HG03060 (cell line): ENCODE results near the gene GRB10.

ENCODE experiments used
- ATAC-seq: cut with Tn5 transposase; IDR thresholded peaks from one replicate; pipeline ENCODE4 v1.9.1; 2021; ENCODE audit warnings: low read depth, moderate number of reproducible peaks; ENCODE audit not compliant: unreplicated experiment

GRB10 gene

DNA sequence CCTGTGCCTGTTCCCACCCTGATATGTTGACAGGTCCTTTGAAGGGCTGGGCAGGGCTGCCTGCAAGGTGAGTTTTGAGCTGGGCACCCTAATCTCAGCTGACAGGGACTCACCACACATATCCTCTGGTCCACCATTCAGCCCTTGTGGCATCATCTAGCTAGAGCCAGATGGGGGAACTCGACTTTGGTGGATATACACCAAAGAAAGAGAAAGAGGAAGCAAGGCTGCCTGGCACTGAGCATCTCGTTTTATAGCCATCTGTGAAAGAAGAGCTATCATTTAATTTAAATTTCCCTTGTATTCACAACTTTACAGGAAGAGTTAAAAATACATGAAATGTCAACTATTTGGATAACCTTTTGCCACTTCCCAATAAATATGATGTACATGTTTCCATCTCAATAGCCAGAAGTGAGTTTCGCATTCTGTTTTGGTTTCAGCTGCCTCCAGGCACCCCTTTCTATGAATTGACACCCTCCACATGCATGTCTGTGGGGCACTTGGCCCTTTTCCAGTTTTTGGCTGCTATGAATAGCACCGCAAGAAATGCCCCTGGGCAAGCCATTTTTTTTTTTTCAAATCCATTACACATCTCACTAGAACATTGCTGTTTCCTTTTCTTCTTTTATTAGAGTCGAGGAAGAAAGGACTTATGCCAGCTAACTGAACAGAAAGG lies 22.9 kb upstream of the GRB10 start:
- ATAC-seq: no peak

DNA sequence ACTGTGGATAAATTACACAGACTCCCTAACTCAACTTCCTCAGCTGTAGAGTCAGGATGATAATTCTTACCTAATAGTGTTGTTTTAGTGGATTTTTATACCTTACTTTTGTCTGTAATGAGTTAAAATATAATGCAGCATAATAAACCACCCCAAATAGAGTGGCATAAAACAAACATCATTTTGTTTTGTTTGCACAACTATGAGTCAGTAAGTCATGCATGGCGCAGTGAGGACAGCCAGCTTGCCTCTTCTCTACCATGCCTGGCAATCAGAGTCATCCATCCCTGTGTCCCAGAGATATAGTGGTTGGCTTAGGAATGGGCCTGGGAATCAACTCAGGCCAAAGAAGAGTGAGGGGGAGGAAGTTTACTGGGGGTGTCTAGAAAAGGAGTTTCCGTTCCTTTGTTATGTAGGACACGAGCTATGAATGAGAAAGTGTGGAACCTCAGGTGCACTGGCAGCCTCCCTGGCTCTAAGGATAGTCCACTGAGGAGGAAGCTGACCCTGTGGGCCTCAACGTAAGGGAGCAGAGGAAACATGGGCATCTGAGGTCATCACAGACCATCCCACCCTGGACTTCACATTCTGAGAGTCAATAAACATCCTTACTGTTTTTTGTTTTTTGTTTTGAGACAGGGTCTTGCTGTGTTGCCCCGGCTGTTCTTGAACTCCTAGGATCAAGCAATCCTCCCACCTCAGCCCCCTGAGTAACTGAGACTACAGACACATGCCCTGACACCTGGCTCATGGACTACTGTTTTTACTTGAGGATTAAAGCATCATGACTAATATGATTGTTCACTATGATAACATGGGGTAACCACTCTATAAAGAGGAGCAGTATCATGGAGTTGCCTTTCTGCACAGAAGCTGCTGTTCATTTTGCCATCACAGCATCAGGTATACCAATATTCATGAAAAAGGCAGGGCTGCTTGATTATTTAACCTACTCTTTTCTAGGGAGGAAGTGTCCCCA lies 21.0 kb upstream of the GRB10 start:
- ATAC-seq: no peak

DNA sequence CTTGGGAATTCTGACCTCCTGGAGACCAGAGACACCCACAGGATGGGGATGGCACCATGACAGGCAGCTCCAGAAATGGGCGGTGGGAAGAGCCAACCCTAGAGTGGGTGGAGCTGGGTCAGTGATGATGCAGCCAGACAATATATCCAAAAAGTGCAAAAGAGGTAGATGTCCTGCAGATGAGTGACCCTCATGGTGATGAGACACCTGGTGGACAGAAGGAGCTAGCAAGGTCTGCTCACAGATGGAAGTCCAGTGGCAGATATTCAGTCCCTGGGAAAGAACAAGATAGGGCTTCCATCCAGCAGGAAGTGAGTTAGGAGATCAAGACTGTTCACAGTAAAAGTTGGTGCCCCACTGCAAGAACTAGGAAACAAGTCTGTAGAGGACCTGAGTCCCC lies 19.2 kb upstream of the GRB10 start:
- ATAC-seq: no peak

DNA sequence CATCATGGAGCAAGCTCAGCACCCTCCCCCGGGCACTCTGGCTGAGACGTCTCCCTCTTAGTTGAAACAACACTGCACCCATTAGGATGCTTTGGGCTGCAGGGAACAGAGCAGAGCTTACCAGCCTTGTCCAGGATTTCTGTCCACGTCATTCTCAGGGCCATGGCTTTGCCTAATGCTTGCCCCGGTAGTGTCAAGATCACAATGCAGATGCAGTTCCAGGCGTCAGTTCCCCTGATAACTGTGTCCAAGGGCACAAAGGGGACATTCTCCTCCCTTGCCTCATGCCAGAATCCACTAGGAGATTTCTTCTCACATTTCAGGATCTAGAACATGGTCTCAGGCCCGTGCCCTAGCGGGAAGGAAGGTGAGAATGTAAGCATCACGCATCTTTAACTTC lies 17.2 kb upstream of the GRB10 start:
- no peak for ATAC-seq

DNA sequence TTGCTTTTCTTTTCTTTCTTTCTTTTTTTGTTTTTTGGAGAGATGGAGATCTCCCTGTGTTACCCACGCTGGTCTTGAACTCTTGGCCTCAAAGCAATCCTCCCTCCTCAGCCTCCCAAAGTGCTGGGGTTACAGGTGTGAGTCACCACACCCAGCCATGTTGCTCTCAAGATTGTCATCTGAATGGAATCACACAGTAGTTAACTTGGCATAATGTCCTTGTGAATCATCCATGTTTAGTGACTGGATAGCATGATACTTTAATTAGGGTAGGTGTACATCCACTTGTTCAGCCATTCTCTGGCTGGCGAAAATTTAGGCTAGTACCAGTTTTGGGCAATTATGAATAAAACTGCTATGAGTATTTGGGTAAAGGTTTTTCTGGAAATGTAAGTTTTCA lies 15.4 kb upstream of the GRB10 start:
- ATAC-seq: no peak

DNA sequence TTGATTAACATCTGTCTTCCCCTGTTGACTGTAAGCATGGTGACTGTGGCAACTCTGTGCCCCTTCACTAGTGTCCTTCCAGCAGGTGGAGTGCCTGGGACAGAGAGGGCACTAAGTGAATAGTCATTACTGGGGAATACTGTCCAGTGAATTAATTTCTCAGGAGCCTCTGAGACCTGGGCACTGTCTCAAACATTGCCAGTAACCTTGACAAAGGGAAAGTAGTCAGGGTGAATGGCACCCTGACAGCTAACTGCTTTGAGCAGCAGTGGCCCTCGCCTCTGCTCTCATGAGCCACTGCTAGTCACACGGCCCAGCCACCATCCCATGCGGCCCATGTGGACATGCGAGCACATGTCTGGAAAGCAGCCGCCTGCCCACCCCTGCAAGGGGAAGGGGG lies 13.1 kb upstream of the GRB10 start:
- no peak for ATAC-seq

DNA sequence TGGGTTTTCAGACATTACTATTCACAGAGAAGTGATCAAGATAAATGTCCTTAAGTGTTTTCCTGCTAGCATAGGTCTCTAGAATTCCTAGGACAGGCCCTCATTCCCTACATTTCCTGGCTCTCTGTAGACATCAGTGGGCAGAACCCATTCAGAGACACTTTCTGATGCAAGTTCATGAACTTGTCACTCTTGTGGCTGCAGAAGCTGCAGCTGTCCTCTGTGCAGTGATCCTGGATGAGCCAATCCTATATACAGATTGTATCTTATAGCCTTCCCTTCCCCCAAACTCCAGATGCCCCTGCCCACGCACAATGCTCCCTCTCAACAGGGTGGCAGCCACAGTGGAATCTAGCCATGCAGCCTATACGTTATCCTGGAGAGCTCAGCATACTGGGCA lies 12.6 kb upstream of the GRB10 start:
- ATAC-seq: no peak

DNA sequence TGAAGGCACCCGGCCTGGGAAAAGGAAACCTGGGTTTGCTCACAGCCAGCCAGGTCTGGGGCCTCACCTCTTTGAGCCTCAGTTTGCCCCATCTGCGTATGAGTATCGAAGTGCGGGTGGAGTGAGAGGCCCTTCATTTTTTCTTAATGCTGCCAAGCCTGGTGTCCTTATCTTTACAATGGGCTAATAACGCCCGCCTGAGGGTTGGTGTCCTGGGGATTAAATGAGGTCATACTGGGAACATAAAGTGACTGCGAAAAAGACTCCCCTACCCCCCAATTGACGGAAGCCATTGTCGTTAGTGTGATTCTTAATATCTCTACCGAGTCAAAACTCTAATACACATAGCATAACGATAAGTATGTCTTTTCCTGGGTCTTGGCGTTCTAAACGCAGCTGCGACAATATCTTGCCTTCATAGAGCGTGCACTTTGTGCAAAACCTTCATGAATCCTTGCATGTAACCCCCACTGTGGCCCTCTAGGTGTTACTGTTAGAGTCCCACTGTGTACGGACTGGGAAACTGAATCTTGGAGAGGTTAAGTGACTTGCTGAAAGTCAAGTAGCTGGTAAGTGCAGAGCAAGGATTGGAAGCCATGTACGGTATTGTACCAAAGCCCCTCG lies 11.4 kb upstream of the GRB10 start:
- no peak for ATAC-seq

DNA sequence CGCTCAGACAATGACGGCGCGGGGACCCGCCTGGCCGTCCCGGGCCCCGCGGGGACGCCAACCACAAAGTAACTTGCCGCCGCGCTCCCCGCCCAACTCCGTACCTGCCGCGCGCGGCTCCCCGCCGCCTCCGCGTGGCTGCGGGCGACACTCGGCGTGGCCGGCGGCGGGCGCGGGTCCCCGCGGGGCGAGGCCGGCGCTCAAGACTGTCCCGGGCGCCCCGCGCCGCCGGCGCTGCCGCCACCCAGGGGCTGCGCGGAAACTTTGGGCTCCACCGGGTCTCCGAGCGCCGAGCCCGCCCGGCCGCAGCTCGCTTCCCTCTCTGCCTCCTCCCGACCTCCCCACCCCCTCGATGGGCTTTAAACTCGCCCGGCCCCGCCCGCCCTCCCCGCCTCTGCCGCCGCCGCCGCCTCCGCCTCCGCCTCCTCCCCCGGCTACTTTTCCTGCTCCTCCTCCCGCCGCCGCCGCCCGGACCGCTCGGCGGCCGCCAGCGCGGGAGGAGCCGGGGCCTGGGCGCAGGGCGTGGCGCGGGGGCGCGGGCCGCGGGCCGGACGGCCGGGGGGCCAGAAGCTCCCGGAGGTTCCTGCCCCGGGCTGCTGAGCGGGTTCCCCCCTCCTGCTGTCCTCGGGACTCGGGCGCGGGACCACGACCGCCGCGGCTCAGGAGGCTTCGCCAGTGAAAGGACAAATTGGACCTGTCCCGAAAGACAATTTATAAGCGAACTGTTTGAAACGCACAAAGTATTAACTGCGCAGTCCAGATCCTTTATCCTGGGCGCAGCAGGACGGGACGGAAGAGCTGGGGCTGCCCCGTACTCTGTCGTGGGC lies 10.6 kb upstream of the GRB10 start:
- ATAC-seq: no peak

DNA sequence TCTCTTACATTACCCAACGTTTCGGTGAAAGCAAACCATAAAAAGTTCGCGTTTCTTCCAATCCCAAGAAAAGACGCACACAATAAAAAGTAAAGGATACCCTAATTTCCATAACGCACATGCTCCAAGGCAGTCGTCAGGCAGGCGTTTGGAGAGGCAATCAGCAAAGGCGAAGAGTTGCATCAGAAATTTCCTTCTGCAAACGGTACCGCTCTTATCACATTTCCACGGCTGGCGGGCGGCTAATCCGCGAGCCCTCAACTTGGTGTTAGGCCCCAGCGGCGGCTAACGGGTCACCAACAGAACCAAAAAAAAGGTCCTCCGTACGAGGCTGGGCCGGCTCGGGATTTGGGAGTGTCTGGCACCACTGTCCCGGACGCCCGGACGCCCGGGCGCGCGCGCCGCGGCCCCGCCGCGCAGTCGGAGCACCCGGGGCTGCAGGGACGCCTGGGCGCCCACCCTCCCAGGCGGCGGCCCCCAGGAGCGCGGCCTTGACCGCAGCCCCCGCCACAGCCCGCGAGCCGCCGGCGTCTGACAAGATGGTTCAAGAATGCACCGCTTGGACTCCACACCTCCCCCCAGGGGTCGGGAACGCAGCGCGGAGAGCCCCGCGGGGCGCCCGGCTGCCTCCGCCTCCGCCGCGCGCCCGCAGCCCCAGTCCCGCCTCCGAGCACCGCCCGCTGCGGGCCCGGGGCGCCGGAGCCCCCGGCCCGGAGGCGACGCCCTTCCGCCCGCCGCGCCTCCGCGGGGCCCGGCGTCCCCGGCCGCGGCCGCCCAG lies 9.8 kb upstream of the GRB10 start:
- no peak for ATAC-seq

DNA sequence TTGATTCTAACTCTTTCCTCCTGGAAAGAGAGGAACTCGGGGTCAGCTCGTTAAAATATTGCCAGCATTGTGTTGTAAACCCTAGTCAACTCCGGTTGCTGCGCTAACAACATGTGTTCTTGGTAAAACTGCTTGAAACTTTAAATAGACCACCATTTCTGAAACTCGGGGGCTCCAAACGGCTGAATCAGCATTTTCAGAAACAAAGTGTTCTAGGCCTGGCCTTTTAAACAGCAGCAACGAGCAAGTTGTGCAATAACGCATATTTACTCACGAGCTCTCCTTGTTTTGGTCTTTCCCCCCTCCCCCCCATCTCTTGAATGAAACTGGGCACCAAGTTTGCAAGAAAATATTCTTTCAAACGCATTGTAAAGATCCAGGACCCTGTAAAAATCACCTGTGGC lies 9.2 kb upstream of the GRB10 start:
- no peak for ATAC-seq

DNA sequence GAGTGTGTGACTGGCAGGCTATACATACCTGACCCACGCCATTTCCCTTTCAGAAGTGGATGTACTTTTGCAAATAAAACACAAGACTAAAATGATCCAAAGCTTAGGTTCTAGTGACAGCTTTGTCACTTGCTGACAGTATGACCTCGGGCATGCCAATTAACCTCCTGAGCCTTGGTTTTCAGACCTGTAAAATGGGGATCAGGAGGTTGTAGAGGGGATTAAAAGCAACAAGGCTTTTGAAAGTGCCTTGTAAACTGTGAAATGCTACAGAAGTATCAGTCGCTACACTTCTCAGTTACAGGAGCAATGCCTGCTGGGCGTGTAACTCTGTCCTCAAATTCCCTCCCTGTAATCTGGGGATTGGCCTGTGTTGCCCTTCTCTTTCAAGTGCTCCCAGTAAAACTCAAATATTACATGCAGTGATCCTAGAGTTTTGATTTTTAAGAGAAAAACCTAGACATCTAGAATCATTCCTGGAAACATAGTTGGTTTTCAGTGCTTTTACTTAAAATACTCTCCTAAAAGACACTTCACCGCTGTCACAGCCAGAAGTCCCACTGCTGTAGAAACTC lies 8.8 kb upstream of the GRB10 start:
- ATAC-seq: no peak

DNA sequence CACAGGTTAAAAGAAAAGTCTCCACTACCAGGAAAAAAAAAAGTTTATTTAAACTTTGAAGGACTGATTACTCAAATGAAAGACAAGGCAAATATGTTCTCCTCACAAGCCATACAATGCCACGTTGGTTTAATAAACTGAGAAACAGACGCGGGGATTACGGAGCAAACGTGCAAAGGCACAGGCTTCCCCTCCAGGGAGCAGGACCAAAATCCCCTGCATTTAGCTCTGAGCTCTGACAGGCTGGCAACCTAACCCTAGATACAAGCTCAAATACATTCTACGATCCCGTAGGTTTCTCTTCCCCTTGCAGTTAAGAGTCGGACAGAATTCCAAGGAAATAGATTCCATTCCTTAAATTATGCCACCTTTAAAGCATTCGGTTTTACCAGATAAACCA lies 7.7 kb upstream of the GRB10 start:
- ATAC-seq: no peak

DNA sequence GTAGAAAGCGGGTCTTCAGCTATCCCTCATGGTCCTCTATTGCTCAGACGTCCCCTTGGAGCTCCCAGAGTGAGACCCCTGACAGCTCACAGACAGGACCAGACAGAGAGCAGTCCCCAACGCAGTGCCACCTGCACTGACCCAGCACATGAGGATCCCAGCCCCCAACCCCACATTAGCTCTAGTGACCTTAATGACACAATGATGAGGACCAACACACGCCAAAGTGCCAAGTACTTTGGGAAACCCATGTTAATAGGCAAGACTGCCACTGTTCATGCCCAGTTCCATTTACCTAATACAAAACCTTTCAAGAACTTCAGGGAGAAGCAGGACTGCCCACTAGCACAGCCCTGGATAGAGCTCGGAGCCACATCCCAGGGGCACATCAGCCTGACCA lies 5.7 kb upstream of the GRB10 start:
- no peak for ATAC-seq

DNA sequence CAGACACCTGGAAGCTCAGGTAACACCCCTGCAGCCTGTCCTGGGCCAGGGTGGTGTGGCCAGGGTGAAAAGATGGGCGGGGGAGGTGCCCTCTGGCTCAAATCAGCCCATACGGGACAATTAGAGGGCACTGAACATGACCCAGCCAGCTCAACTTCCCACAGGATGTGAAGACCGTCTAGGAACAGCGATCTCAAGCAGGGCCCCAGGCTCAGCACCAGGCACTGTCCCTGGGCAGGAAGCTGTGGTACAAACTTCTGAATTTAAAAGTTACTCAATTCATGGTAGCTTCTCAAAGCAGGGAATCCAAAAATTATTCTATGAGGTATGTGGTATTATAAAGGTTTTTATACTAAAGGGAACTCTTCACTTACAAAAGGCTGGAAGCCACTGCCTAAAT lies 5.1 kb upstream of the GRB10 start:
- no peak for ATAC-seq

DNA sequence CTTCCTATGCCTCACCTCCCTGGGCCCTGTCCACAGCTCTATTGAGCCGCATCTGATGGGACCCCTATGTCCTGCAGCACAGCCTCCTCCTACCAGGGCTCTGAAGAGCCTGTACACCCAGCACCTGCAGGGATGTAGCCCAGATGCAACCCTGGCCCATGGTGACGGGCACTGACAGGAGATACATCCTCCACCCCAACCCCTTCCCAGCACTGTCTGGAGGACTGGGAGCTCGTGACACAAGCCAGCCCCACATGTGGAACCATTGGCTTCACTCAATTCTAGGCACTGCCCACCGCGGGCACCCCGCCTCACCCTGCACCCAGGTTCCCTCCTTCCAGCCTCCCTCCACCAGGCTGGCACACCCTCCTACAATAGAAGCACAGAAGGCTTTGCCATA lies 2.6 kb upstream of the GRB10 start:
- no peak for ATAC-seq

DNA sequence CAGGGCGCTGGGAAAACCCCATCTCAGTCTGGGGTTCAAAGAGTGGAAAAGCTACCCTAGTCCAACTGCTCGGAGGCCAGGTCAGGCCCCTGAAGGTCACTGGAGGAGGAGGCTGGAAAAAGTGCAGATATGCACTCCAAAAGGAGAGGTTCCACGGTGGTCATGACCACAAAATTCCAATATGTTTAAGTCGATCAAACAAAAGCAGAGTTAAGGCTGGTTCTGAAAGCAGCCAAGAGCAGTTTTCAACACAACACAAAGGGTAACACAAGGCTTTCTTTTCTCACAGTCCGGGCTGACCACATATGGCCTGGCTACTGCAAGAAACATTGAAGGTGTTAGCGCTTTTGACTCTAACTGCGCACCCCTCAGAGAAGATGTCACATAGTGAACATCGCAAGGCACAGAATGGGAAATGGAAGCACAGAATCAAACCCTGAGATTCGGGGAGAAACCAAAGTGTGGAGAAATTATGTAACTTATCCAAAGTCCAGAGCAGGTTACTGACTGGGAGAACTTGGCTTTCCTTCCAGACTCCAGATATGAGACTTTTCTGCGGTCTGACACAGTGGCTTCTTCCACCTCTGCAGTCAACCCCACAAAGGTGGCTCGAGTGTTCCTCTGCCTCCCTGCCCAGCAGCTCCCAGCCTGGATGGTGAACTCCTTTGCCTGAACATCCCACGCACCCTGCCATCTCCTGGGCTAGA lies 1.3 kb upstream of the GRB10 start:
- ATAC-seq: no peak

DNA sequence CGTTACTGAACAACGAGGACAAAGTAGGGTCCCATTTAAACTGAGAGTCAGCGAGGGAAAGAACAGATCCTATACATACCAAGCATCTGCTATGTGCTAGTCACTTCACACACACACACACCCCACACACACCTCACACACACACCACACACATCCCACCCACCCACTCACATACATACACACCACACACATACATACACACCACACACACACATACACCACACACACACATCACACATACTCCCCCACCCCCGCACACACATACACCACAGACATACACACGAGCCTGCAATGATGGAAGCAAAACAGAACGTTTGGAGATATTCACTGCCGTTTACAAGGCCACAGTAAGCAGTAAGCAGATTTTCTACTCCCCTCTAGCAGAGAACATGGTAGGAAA lies 607 bp upstream of the GRB10 start:
- no peak for ATAC-seq
